Heart left ventricle (tissue), 13 donors: Measurements from ENCODE around the gene PIK3R2.

ENCODE experiments used
- POLR2A ChIP-seq, 2 donors: fragments of 450-650 bp; IDR thresholded peaks; one replicate each; pipeline ENCODE4 v1.6.1; 2017; ENCODE audit warnings: antibody characterized with exemption in 2 of 2, mild to moderate bottlenecking in 2 of 2, moderate library complexity in 2 of 2
- TF ChIP-seq, protein P1 (sequence below), 12 donors: fragments of 200-600 bp; sonication (generic) in 4 of 12; IDR thresholded peaks; one replicate each; pipeline versions ENCODE4 v1.5.0 to v1.8.0; 2018 to 2022; ENCODE audit warnings: antibody characterized with exemption in 12 of 12, mild to moderate bottlenecking in 5 of 12
- donor health status: ischemic (EF 13 %, LVEDD 7.1; RV severe dilation, severe dysfunction).
- donor health status: DM: no; HTN: yes; CAD: no.
- donor health status: DM: no; HTN: no; CAD: no.
- donor health status: ischemic (EF 25% LVEDD 6.9; RV normal size, moderate dysfunction).
- donor health status: ischemic (EF 25% LVEDD 5.7; RV mildly dilated, moderate dysfunction).
- donor health status: ischemic (EF 35%, LVEDD 5.7; RV mildly dilated, moderate dysfunction).
- donor health status: nonischemic (EF 11% LVEDD 7.7; RV severe dilation, severe dysfunction).
- donor health status: DM: yes; HTN: yes; CAD: no.
- donor health status: PGD.
- donor health status: ischemic (EF 29% LVEDD 5.4; RV normal size, mild dysfunction).
- donor health status: nonischemic (EF 23%, LVEDD 6.1; RV moderate dilation, normal function).

DNA sequence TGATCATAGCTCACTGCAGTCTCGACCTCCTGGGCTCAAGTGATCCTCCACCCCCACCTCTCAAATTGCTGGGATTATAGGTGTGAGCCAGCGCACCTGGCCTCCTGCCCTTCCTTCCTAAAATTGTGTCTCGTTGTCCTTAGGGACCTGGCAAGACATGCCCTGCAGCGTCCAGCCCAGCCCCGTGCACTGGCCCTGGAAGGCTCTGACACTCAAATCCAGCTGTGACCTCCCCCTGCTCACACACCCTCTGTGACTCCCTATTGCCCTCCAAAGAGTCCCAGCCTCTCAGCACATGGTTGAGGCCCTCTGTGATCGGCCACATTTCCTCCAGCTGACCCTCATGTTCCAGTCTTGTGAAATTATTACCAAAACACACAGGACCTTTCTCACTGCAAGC lies 45.0 kb downstream of the PIK3R2 start:
- TF ChIP-seq POLR2A (IDR thresholded peaks at IDR 0.05), result no peak
- TF ChIP-seq, protein P1, sequence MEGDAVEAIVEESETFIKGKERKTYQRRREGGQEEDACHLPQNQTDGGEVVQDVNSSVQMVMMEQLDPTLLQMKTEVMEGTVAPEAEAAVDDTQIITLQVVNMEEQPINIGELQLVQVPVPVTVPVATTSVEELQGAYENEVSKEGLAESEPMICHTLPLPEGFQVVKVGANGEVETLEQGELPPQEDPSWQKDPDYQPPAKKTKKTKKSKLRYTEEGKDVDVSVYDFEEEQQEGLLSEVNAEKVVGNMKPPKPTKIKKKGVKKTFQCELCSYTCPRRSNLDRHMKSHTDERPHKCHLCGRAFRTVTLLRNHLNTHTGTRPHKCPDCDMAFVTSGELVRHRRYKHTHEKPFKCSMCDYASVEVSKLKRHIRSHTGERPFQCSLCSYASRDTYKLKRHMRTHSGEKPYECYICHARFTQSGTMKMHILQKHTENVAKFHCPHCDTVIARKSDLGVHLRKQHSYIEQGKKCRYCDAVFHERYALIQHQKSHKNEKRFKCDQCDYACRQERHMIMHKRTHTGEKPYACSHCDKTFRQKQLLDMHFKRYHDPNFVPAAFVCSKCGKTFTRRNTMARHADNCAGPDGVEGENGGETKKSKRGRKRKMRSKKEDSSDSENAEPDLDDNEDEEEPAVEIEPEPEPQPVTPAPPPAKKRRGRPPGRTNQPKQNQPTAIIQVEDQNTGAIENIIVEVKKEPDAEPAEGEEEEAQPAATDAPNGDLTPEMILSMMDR (IDR thresholded peaks at IDR 0.05), result no peak
